Measurements from ENCODE around the gene CLMP.

- TF ChIP-seq RCOR1 (IDR thresholded peaks at IDR 0.05; ENCODE audit: low read depth, low read length) (no peak), CTCF (IDR thresholded peaks at IDR 0.05) (no peak)
Observed at GRCh38 chr11:123216249-123216648, 21.2 kb upstream of the CLMP start.
